ENCODE results near the gene MRPS10.

GRCh38 chr6:42158631-42159030 lies 59.0 kb downstream of the MRPS10 start:
- TF ChIP-seq EZH2 (IDR thresholded peaks at IDR 0.05), result no peak
- no peak for TF ChIP-seq CTCF (IDR thresholded peaks at IDR 0.05 in 2 of 3, conservative IDR thresholded peaks at IDR 0.05 in 1 of 3; ENCODE audit: borderline replicate concordance in 1 of 3, insufficient read depth in 1 of 3, low read depth in 2 of 3, low read length in 2 of 3)
